HG02884 (cell line): ENCODE data around the gene DPP10.
"Not testable (repeated sequence)": the region's sequence is repeated elsewhere in the genome, so short reads cannot be mapped to it uniquely, and the experiment has no call there.

Source experiments
- ATAC-seq: cut with Tn5 transposase; IDR thresholded peaks from one replicate; pipeline ENCODE4 v1.9.1; 2021; ENCODE audit warnings: mild to moderate bottlenecking, moderate library complexity; ENCODE audit not compliant: unreplicated experiment

Gene DPP10

GRCh38 chr2:115389898-115390565 is 947.6 kb downstream of the DPP10 start:
- ATAC-seq = no peak

GRCh38 chr2:115396579-115396978 is 954.1 kb downstream of the DPP10 start:
- ATAC-seq = no peak

DNA sequence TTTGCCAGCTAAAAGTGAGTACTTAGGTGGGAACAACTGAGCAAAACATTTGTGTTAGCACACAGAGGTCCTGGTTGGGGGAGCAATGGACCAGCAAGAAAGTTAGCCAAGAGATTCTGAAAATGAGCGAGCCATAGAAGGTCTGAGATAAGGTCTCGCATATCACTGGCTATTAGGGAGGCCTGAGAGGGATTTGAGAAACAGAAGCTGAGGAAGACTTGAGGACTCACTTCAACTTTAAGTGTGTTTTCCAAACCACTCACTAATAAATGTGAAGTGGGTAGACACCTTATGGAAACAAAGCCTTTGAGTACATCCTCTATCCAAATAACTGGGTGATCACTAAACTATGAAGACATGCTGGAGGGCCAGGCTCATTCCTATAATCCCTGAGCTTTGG is 958.5 kb downstream of the DPP10 start:
- no peak for ATAC-seq

DNA sequence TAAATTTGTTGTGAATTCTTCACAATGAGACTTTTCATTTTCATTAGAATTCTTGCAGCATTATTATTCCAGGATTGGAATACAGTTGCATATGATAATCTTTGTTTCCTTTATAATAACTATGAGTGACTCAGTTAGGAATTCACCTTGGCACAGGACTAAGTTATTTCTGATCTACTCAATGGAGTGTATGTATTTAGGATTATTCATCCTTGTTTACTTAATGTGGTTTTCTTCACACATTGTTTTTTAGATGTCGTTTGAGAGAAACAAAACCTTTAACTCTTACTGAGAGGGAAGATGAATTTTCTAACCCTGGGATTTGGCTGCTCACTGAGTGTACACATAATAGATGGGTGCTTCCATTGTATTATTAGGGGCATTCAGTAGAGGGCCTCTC is 970.1 kb downstream of the DPP10 start:
- no peak for ATAC-seq

GRCh38 chr2:115413791-115414190 is 971.4 kb downstream of the DPP10 start:
- no peak for ATAC-seq

GRCh38 chr2:115414466-115414865 is 972.0 kb downstream of the DPP10 start:
- no peak for ATAC-seq

GRCh38 chr2:115422004-115422634 is 979.7 kb downstream of the DPP10 start:
- ATAC-seq = no peak

GRCh38 chr2:115427436-115427835 is 985.0 kb downstream of the DPP10 start:
- ATAC-seq = no peak

DNA sequence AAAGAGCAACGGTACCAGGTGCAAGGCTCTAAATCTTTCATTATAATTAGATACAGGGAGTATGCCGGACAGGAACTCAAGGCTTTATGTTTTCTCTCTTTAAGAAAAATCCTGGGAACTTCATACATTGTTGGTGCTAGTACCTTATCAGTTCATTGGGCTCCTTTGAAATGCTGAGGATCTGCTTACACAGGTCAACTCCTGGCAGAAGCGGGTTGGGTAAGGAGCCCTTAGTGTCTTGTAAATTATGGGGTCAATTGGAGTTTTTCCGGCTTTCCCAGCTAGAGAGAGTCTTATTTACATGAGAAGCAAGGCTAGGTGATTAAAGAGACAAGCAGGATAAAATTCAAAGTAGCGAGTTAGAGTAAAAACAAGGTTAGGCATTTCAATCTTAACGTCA is 998.3 kb downstream of the DPP10 start:
- ATAC-seq = not testable (repeated sequence)

DNA sequence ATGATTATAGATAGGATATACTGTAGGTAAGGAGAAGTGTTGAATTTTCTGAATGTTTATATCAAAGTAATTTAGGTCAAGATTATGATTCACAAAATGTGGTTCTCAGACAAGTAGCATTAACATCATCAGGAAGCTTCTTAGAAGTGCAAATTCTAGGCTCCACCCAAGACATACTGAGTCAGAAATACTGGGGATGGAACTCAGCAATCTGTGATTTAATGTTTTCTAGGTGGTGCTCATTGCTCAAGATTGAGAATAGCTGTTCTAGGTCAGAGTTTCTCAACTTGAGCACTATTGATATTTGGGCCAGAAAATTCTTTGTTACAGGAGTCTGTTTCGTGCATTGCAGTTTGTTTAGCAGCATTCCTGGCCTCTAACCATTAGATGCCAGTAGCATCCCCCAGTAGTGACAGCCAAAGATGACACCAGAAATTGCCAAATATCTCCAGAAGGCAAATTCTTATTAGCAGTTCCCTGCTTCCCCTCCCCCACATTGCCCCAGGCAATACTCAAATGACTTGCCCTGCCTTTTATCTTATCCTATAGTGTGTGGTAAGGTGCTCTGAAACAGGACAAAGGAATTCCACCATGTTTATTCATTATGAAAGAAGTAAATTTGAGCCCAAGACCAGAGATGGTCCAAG is 1001.2 kb downstream of the DPP10 start:
- ATAC-seq = no peak

GRCh38 chr2:115460008-115460407 is 1017.6 kb downstream of the DPP10 start:
- ATAC-seq = no peak

DNA sequence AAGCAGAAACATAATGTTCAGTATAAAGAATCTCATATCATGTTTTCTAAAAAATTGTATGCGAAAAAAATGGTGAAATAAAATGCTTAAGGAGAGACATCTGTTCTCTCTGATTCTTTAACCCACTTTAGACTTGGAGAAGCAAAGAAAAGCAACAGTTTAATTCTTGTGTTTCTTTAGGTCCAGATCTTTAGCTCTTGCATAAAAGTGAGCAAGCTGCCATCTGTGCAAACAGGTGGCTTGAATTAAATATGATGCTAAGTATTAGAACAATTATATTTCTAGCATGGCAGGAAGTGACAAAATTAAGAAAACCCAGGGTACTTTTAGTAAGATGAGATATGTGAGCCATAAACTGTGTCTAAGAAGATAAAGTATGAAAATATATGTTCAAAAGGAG is 1038.3 kb downstream of the DPP10 start:
- no peak for ATAC-seq

DNA sequence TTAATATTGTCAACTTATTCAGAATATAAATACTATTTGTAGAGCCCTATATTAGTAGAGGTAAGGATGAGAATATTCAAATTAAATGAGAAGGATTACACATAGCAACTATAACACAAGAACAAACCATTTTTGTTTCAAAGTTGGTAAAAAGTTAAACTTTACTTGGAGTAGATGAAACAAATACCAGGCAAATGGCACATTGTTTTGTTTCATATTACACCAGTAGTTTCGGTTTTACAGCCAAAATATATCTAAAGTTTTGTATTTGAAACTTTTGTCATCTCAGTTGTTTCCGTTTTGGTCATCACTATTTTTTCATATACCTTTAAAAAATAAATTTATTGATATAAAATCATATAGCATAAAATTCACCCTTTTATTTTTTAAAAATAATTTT is 1039.4 kb downstream of the DPP10 start:
- ATAC-seq = no peak

DNA sequence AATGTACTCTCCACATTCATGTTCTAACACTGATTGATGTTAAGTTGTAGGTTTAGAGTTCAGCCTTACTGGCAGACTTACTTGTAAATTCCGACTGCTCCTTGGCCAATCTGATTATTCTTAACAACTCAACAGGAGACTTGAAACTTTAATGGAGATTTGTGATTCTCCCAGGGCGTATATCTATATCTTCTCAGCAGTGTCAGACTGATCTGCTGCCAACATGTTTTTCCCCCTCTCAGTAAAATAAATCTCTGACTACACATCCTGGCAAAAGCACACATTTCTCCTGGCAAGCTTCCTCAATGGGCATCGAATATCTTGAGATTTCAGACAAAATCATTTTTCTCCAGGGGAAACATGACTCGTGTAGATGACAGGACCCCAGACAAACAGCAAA is 1041.2 kb downstream of the DPP10 start:
- no peak for ATAC-seq

- ATAC-seq = no peak
Observed at GRCh38 chr2:115484486-115484885, 1042.0 kb downstream of the DPP10 start.

GRCh38 chr2:115484983-115485382 is 1042.5 kb downstream of the DPP10 start:
- ATAC-seq = no peak

- no peak for ATAC-seq
Observed at GRCh38 chr2:115491186-115491793, 1048.8 kb downstream of the DPP10 start.

DNA sequence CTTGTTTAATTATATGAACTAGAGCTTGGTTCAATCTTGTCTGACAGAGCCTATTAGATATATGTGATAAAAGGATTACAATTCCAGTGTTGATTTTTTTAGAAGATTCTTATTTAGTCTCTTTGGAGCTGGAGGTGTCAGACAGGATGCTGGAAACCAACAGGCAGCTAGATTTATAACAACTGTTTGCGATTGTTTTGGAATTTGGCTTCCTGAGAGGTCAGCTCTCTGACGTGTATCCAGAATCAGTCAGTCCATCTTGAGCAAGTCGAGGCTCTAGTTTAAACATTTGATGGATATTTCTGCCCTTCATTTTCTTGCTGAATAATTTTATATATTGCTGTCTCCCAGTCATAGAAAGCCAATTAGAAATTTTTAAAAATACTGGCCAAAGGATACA is 1062.9 kb downstream of the DPP10 start:
- ATAC-seq = no peak

GRCh38 chr2:115520727-115521126 is 1078.3 kb downstream of the DPP10 start:
- no peak for ATAC-seq

GRCh38 chr2:115524452-115524851 is 1082.0 kb downstream of the DPP10 start:
- ATAC-seq = no peak

DNA sequence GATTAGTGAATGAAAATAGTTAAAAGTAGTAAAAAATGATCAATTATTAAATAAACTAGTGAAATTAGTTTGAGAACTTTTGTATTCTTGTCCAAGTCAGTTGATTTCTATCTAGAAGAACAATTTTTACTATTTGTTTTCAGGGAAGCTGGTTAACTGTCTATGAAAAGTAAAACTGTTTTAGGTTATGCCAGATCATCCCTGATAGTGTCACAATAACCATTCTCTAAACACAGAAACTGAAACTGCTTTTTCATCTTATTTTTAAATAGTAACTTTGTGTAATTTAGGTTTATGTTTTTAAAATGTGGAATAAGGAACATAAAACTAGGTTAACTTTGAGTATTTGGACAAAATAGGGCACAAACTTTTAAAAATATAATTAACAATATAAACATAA is 1087.2 kb downstream of the DPP10 start:
- ATAC-seq = no peak

DNA sequence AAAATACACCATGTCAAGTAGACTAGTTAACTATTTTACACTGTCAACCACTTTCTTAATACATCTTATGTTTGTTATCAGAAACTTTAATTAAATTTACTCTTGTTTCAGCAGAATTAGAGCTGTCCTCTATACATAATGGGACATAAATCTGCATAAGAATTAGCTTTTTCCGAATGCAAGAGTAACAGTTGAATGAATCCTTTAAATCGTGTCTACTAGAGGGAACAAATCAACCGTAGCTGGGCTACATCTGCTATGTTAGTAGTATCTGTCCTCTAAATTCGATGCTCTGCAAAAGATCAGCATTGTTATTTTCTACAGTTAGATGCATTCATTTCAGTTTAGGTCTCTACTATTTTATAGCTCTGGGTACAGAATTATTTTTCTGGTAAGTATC is 1090.6 kb downstream of the DPP10 start:
- no peak for ATAC-seq
